NCI-H510A (cell line): Measurements from ENCODE around the gene MIGA2.

Experiments
- DNase-seq: peaks from one replicate; lab custom pipeline; 2025; lab: John Stamatoyannopoulos, UW

Gene MIGA2

GRCh38 chr9:129037767-129038098 is 1.3 kb downstream of the MIGA2 start:
- DNase-seq = no peak

DNA sequence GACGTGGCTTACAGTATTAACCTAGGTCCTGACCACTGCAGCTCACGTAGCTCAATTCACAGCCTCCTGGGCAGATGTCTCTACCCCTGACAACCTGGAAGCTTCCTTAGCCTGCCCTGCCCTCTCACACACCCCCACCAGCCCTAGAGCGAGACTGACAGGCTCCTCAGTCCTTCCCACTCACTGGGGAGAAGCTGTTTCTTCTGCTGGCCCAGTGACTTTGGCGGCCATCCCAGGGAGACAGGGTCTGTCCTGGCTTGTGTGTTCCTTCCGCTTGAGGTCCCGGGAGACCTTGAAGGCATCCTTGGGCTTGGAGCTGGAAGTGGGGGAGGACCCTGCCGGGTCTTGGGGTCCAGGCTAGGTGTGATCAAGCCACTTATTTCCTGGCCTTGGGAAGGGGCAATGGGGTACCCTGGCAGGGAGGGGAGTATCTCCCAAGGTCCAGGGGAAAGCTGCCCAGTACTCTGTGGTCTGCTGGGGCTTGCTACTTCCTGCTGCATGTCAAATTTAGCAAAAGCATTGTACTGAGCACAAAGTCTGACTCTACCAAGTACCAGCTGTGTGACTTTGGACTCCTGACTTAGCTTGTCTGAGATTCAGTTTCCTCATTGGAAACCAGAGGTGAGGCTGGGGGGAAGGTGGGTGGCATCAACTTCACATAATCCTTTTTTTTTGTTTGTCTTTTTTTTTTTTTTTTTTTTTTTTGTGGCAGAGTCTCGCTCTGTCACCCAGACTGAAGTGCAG is 1.9 kb downstream of the MIGA2 start:
- DNase-seq = no peak

DNA sequence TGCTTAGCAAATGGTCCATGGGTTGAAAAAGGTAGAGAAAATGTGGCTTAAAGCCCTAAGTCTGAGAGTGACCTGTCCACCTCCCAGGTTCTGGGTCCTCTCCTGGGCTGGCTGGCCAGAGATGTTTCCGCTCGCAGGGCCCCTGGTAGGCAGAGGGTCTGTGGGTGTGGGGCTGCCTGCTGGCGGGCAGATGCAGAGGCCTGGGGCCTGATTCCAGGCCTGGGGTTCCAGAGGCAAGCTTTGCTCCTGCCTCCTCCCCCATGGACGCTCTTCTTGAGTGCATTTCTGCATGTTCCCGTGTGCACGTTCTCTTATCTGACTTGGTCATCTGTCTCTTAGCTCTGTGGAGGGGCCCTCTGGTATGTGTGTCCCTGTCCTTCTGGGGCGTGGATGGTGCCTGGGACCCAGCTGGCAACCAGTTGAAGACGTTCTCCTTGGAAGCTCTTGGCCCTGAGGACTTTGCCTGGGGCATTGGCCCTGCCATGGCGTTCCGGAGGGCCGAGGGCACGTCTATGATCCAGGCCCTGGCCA is 3.8 kb downstream of the MIGA2 start:
- DNase-seq = no peak

GRCh38 chr9:129042016-129042415 is 5.6 kb downstream of the MIGA2 start:
- no peak for DNase-seq

- no peak for DNase-seq
Measured at GRCh38 chr9:129052592-129052991, 16.2 kb downstream of the MIGA2 start.

DNA sequence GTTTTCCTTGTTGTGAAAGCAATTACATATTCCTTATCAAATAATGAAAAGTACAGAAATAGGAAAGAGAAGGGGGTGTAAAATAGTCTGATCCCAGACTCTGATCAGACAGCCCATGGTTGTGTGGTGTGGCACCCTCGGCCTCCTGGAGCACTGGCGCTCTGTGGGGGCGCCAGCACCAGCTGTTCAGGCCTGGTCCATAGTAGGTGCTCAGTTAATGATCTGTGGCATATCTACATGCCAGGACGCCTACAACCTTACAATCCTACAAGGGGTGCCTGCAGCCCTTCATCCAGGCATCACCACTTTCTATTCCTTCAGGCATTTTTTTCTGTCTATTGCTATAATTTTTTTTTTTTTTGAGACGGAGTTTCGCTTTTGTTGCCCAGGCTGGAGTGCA is 16.6 kb downstream of the MIGA2 start:
- no peak for DNase-seq

DNA sequence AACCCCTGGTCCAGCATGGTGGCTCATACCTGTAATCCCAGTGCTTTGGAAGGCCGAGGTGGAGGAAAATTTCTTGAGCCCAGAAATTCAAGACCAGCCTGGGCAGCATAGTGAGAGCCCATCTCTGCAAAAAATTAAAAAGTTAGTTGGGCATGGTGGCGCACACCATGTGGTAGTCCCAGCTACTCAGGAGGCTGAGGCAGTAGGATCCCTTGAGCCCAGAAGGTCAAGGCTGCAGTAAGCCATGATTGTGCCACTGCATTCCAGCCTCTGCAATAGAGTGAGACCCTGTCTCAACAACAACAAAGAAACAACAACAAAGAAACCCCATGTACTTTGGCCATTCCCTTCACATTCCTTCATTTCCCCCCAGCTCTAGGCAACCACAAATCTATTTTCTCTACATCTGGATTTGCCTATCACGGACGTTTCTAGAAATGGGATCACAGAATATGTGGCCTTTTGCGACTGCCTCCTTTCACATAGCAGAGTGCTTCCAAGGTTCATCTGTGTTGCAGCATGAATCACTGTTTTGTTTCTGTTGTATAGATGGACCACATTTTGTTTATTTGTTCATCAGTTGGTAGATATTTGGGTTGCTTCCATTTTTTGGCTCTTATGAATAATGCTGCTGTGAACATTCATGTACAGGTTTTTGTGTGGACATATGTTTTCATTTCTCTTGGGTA is 17.9 kb downstream of the MIGA2 start:
- no peak for DNase-seq

DNA sequence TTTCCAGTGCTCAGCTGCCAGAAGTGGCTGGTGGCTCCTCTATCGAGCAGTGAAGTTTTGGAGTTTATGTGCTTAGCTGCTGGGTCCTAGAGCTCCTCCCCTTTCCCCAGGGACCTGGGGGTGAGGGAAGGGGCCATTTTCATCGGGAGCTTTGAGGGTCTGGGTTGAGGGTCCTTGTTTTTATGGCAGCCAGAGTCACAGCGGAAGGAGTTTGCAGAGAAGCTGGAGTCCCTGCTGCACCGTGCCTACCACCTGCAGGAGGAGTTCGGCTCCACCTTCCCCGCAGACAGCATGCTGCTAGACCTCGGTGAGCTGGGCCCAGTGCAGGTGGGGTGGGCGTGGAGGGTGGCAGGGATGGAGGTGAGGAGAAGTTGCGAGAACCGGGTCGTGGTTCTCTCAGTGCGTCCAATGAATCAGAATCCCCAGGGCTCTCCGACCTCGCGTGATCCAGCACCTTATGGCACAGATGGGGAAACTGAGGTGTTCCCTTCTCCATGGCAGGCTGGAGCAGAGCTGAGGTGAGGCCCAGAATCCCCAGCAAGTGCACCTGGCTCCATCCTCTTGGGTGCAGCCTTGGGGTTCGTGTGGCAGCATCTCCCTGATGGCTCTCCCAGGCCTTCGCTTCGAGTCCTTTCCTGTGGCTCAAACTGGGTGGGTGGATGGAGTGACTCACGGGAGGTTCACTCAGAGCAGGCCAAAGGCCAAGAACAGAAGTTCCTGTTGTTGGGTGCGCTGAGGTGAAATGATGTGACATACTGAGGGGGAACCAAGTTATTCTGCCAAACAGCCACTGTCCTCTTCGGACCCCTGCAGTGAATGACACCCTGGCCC is 22.8 kb downstream of the MIGA2 start:
- DNase-seq = no peak

- DNase-seq = no peak
Measured at GRCh38 chr9:129059796-129060785, 23.7 kb downstream of the MIGA2 start.

DNA sequence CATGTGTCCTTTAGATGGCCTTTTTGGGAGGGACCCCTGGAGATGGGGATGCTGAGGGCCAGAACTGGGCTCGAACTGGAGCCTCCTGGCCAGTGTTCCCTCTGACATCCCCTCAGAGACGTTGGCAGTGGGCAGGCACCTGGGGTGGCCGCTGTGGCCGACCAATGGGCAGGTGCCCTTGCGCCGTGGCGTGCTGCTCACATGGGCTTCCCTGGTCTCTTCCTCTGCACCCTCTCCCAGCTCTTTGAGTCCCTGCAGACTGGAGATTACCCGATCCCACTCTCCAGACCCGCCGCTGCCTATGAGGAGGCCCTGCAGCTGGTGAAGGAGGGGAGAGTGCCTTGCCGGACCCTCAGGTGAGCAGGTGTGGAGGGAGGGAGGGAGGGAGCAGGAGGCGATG is 24.6 kb downstream of the MIGA2 start:
- DNase-seq = no peak

DNA sequence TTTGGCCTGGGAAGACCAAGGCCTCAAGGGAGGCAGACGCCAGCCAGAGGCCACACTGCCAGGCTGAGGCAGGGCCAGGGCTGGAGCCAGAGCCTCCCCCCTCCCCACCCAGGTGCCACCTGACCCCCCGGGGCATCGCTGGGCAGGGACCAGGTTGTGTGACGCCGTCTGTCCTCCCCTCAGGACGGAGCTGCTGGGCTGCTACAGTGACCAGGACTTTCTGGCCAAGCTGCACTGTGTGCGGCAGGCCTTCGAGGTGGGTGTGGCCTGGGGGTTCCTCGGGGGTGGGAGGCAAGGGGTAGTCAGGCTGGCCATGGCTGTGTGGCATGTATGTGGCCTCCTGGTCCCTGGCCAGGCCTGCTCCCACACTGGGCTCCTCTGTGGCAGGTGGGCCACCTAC is 26.6 kb downstream of the MIGA2 start:
- DNase-seq = no peak

- no peak for DNase-seq
Measured at GRCh38 chr9:129064499-129064908, 28.1 kb downstream of the MIGA2 start.

DNA sequence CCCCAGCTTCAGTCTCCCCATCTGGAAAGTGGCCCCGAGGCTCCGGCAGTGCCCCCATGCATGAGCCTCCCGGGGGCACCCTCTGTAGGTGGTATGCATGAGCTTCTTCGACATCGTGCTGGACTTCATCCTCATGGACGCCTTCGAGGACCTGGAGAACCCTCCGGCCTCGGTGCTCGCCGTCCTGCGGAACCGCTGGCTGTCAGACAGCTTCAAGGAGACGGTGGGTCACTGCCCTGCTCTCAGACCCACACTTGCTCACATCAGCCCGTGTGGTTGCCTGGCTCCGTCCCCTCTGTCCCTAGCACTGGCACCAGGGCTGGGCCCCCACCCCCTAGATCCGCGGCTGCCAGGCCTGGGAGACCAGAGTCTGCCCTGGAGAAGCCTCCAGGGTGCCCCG is 31.7 kb downstream of the MIGA2 start:
- no peak for DNase-seq

DNA sequence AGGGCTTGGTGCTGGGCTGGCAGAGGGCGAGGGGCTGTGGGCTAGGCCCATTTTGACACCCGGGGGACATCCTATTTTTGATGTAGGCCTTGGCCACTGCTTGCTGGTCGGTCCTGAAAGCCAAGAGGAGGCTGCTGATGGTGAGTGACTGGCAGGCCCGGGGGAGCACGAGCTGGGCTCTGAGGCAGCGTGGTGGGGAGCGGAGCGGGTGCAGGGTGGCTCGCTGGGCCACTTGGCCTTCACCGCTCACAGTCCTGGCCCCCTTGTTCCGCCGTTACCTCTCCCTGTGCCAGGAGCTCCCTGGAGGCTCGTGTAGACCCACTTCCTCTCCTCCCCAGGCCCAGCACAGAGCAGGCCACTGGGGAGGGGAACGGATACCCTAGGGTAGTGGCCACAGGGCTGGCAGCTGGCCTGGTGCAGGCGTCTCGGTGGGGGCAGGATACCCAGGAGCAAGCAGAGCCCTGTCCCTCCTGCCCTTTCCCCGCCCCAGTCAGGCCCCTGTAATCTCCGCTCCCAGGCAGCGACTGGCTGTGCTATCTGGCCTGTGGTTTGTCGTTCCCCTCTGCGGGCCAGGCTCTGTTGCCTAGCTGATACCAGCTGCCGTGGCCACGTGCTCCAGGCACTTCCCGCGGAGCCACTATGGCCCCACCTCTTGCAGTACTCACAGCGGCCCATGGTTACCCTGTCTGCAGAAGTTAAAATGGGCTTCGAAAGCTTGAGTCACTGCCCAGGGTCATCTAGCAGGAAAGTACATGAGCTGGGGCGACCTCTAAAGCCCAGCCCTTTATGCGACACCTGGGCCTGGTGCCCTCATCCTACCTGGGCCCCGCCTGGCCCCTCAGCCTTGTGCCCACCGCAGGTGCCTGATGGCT is 32.8 kb downstream of the MIGA2 start:
- no peak for DNase-seq

DNA sequence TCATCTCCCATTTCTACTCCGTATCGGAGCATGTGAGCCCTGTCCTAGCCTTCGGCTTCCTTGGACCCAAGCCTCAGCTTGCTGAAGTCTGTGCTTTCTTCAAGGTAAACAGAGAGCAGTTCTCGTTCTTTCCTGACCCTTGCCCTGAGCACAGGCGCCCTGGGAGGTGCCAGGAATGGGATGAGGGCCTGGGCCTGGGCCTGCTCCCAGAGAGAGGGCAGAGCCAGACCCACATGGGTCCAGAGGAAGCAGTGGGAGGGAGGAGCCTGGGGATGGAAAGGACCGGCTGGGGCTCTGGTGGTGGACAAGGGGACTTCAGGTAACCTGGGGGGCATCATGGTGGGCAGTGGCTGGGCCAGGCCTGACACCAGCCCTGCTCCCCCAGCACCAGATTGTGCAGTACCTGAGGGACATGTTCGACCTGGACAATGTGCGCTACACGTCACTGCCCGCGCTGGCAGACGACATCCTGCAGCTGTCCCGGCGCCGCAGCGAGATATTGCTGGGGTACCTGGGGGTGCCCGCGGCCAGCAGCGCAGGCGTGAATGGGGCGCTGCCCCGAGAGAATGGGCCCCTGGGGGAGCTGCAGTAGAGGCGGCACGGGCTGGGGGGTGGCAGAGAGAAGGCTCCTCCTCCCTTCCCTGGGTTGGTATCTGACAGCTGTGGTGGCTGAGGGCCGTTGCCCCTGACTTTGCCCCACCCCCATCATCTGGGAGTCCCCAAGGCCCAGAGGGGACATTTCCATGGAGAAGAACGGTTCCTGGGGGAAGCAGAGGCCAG is 33.6 kb downstream of the MIGA2 start:
- no peak for DNase-seq

- no peak for DNase-seq
Measured at GRCh38 chr9:129070696-129071525, 34.5 kb downstream of the MIGA2 start.

GRCh38 chr9:129071526-129072126 is 35.2 kb downstream of the MIGA2 start:
- no peak for DNase-seq

- DNase-seq = no peak
Measured at GRCh38 chr9:129072171-129072570, 35.7 kb downstream of the MIGA2 start.
